Dermis blood vessel endothelial cell (primary cell): ENCODE measurements around the gene SH3TC1. TPM values are rescaled to one million over a fixed set of nuclear protein-coding genes. Genes with fewer than 3 reads are reported as not detected.

Source experiments
- DNase-seq: peaks from one replicate; pipeline ENCODE4 v3.0.0; 2010
- total RNA-seq: library from RNA; depleted of rRNA; stranded (reverse); fragments of >200 nt; gene quantifications from 2 replicates; pipeline ENCODE4 v1.2.3, GENCODE V29; 2014

Gene SH3TC1
- 148 and 217 TPM in 2 replicates for total RNA-seq

DNA sequence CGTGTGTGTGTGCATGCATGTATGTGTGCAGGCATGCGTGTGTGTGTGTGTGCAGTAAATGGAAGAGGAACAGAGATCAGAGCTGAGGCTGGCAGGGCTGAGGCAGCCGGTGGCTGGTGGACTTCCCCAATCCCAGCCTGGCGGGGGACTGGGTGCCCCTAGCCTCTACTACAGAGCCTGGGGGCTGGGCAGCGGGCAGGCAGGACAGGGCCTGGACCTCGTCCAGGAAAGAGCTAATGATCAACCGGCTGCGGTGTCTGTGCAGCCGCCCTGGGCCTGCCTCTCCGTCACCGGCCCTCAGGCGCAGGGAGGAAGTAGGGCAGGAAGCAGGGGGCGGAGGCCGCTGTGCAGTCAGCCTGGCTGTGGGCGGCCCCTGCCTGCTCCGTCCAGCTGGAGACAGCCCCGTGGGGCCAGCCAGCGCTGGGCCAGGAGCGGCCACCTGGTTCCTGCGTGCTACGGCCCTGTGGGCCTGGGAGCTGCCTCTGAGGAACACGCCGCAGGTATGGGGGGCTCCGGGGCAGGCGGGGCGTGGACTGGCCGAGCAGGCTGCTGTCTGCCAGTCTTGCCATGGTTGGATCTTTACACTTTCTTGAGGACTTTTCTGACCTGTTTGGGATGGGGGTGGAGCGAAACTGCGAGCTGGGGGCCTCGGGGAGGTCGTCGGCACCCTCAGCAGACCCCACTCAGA is at the start of gene SH3TC1:
TSS of gene SH3TC1 (plus strand) at position 385 of the 688 bp plus-strand sequence. CDS start 5,905 bp downstream, outside the sequence.
- peak; percentile 97 for DNase-seq

DNA sequence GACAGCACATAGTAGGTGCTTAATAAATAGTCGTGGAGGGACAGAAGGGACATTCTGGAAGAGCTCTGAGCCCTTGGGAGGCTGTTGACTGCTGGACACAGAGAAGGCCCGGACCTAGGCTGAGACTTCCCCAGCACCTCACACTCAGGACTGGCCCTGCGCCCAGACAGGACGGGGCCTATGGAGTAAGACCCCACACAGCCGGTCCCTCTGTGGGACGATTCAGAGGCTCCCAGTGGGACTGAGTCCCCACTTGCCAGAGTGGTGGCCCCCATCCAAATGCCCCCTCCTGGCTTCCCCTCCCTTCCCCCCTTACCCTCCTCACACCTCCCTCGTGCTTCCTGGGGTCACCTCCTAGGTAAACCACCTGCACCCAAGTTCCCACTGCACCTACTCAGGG is 49.4 kb upstream of the SH3TC1 start:
- DNase-seq = no peak

DNA sequence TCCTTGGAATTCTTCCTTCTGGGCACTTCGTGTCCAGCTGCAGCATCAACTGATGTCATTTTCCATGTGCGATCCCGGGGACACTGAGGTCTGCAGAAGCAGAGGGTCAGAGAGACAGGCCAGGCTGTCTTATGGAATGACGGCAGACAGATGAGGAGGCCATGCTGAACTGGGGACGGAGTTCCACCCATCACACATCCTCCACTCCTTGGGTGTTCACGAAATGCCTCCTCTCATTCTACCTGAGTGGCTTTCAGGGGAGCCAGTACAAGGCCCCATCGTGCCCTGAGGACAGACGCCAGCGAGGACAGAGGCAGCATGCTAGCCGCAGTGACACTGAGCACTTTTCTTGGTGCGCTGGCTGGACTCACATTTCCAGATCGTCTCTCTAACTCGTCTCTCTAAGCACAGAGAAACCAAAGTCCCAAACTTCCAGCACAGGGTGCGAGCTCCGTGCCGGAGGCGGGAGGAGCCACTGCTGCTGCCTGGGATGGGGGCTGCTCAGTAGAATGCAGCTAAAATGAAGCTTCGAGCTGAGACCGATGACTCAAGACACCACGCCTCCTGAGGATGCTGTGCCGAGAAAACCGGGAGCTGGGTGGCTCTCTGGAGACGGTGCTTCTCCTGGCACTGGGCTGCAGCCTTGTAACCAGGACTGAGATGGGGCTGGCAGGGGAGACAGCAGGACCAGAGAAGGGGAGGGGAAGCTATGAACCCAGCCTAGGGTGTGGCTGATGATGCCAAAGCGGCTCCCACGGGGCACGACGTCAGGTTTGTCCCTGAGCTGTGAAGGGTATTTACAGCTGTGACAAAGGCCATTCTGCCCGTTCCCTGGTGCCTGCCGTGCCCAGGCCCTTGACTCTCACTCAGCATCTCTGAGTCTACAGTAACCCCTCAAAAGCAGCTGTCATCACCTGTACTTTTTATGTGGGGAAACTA is 48.7 kb upstream of the SH3TC1 start:
- DNase-seq = no peak

DNA sequence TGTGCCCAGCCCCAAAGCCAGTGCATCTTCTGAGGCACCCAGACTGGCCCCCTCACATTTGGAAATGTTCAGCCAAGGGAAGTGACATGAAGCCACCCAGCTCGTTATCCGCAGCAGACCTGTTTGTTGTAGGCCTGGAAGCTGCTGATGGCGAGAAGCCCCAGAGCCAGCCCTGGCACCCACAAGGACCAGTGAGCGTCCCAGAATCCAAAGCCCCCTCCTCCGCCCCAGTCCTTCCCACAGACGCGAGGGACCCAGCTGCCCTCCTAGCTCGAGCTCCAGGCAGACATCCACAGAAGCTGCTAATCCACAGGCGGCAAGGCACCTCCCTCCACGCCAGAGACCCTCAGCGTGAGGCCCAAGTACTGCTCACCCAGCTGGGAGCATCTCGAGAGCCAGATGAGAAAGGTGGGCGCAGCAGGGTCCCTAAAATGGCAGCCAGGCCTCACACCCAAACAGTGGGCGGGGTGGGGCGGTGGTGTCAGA is 47.9 kb upstream of the SH3TC1 start:
- DNase-seq = no peak

DNA sequence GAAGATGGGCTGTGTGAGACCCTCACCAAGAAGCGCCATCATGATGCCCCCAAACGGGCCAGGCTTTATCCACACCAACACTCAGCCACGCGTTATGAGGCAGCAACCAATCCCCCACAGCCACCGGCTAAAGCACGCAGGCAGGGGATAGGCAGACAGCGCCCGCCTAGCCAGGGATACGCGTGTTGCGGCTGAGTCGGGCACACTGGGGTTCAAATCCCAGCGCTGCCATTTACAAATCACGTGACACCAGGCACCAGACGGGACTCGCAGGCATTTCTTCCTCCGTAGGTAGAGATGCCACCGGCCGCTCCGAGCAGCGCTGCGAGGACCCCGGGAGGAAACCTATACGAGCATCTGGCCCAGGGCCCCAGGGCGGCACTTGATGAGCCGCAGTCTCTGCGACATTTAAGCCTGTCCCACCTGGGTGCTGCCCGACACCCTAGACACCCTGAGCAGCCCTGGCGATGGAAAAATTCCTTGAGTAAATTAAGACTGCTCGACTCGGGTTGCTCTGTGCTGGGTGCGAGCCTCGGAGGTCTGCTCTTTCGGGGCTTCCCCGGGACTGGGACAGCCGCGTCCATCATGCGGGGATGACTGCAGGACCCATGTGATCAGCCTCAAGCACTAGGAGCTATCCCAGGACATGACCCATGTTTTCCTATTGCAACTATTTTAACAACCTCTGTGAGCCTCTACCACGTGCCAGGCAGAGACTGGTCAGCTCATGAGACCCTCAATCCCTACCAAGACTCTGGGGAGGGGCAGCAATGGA is 46.8 kb upstream of the SH3TC1 start:
- no peak for DNase-seq

DNA sequence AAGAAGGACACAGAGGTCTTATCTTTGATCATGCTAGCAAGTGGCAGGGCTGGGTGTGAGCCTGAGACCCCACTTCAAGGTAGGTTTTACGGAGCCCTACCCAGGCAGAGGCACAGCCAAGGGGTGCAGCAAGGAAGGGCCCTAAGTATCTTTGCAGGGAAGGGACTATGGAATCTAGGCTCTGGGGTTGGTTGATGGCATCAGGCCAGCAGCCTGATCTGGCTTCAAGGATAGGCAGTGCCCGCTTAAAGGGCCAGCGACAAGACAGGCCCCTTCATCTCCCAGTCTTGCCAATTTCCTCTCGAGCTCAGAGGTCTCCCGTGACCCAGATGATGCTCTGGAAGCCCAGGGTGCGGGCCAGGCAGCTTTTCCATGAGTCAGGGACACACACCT is 46.2 kb upstream of the SH3TC1 start:
- DNase-seq = no peak

DNA sequence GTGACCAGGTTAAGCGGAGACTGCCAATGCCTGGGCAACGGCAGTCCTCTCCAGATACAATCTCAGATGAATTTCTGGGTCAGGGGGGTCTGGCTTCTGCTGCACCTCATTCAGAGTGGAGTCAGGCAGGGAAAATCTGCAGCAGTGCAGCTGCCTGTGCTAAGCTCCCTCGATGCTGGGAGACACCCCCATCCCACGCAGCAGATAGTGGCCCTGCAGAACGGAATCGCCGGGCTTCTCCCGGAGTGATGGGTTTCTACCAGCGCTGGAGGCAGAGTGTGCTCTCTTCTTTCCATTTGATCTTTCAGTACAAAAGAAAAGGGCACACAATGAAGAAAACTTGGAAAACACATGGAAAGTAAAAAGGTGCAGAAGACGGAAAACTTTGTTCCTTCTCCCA is 45.6 kb upstream of the SH3TC1 start:
- DNase-seq = no peak

DNA sequence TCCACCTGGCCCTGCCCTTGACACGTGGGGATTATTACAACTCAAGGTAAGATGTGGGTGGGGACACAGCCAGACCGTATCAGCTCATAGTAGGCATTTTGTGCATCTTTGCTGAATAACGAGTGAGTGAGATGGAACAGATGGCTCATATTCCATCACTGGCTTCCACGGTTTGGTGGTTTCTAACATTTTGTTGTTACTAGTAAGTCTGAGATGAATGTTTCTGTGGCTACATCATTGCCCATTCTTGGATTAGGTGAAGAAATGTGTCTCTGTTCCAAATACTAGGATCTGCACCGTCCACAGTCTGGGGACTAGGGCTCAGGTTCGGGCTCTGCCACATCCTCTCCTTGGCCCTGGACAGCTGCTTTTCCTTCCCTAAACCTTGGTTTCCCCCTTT is 44.0 kb upstream of the SH3TC1 start:
- no peak for DNase-seq

DNA sequence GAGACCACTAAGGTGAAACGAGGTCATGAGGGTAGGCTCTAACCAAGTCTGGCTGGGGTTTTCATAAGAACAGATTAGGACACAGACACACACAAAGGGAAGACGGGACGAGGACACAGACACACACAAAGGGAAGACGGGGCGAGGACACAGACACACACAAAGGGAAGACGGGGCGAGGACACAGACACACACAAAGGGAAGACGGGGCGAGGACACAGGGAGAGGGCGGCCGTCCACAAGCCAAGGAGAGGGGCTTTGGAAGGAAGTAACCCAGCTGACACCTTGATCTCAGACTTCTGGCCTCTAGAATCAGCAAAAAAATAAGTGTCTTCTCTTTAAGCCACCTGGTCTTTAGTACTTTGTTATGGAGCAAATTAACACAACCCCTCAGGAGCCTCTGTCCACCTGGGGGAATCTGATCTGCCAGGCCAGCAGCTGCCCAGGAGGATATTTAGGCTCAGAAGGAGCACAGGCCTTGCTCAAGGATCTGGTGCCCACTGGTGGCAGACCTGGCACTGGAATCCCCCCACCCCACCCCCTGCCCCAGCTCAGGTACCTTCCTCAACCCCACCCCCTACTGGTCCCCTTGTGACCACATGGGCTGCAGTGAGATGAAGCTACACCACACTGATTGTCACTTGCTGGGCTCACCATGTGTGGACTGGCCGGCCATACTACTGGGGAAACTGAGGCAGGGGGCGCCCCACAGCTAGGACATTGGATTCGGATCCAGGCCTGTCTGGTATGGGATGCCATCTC is 43.2 kb upstream of the SH3TC1 start:
- no peak for DNase-seq

DNA sequence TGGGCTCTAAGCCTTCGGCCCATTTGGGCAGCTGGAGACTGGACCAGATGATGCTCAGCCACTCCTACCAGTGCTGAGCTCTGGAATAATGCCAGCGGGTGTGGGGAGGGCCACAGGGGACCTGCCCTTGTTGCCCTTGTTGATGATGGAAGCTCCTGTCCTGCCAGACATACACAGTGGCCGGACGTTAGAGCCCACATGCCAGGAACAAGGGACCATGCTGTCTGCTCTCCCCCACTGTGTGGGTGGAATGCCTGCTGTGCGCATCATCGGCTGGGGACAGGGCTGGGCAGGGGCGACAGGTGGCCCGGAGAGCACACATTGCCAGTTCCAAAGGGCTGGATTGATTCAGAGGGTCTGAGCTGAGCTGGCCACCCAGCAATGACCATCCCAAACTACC is 42.5 kb upstream of the SH3TC1 start:
- DNase-seq = no peak

DNA sequence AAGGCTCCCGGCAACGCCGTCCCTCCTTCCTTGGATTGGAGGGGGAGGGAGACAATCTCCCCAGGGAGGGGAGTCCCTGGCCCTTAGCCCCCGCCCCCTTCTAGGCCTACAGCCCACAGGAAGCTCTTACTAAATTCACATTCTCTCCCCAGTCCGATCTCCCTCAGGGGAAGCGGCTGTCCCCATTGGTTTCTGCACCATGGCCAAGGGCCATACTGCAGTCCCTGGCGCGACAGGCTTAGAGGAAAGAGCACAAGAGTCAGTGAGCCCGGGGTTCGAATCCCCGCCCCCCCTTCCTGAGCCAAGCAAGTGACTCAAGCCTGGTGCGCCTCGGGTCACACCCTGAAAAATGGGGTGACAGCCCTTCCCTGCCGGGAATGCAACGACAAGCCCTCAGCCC is 41.6 kb upstream of the SH3TC1 start:
- no peak for DNase-seq

DNA sequence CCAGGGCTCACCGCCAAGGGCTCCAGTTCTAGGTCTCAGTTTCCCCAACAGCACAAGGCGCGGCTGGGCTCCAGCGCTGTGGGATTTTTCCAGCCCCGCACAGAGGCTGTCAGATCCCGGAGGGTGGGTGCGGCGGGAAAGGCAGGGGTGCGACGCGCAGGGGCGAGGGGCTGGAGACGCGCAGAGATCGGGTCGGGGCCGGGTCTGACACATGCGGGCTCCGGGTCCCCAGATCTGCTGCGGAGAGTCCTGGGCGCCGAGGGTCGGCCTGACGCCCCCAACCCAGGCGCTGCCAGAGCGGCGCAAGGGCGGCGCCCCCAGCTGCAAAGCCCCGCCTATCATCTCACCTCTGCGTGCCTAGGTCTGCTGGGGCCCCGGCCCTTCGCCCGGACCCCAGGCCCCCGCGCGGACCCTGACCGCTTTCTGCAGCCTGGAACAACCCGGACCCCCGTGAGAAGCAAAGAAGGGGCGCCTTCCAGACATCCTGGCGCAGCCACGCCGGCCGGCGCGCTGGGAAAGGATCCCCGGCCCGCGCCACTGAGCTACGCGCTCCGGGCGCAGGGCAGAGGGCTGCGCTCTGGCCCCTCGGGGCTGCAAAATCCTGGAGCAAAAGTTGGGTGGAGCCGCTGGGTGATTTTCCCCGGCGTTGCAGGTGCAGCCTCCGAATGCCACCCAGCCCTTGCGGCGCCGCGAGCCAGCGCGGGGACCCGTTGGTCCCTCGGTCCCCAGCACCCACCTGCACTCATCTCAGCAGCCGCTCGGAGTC is 41.0 kb upstream of the SH3TC1 start:
- peak; percentile 19 for DNase-seq

DNA sequence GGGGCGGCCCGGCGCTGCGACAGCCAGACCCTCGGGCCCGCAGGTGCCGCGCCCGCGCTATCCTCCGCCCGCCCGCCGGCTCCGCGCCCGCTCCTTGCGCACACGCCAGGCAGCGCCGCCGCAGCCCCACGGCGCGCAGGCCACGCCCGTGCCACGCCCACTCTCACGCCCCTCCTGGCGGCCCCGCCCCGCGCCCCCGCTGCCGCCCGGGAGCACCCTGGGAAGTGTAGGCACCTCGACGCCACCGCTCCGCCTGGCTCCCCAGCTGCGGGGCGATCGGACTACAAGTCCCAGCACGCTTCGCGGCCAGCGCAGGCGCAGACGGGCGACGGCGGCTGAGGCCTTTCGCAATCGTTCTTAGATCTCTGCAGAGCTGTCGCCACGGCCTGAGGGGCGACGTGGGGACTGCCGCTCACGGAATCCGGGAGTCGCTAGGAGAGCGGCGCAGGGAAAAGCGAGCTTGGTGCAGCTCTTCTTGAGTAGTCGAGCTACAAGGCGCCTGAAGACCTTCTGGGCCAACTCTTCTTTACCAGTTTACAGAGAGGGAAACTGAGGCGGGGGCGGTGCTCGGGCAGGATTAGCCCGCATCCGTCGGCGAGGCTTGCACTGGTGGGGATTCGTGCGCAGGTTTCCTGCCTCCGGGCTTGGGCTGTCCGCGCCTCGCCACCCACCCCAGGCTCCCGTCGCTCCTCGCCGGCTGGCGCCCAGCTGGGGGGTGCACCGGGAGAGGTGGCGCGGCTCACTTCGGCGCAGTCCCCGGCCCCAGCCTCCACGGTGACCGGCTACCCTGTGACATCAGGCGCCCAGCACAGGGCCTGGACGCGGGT is 40.2 kb upstream of the SH3TC1 start, which contains the start of gene ABLIM2:
TSS of gene ABLIM2 (minus strand) at position 104 of the 827 bp plus-strand sequence. CDS start 124 bp downstream, outside the sequence.
- peak; percentile 99 for DNase-seq

DNA sequence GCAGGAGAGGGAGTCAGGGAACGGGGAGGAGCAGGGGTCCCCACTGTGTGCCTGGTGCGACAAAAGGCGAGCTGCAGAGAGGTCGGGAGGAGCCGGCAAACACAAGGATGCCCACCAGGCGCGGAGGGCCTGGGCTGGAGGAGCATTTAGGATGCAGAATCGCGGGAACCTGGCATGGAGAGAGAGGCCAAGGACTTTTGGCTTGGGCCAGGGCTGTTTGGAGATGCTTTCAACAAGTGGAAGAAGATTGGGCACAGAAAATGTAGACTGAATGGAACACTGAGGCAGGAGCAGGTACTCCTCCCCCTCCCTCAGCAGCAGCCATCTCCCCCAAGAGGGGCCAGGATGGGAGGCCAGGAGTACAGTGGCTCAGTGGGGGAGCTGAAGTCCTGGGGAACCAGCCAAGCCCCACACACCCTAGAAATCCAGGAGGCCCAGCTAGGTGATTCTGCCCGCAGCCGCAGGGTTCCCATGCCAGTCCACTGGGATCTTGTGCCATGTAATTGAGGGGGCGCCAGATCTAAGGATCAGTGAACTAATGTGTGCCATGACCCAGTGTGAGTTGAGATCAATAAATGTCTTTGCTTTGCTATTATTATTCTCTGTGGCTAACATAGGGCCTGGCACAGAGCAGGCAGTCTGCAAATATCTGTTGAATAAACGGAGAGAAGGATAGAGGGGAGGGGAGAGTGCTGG is 39.4 kb upstream of the SH3TC1 start:
- DNase-seq = no peak

DNA sequence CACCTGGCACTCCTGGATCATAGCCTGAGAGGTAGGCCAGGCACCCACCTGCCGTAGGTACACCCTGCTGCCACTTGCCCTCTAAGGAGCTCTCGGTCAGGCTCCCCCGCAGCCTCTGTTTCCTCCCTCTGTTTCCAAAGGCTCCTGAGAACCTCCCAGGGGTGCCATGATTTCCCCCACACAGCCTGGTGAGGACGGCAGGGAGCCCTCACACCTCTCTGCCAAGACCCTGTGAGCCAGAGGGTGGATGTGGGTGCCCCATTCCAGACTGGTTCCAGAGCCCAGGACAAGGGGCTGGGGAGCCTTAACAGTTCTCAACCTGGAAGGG is 38.9 kb upstream of the SH3TC1 start:
- no peak for DNase-seq

DNA sequence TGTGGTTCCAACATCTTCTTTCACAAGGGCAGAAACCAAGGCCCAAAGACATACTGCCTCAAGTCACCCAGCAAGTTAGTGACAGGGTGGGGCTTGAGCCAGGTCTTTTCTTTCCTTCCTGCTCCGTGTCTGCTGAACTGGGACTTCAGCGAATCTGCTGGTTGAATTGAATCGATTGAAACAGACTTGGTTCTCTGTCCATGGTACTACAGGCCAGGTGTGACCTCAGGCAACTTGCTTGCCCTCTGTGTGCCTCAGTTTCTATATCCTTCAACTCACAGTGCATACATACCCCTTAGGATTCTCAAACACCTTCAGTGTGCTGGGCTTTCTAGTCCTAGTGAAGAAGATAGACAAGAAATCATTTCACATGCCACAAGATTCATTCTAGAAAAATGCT is 38.5 kb upstream of the SH3TC1 start:
- DNase-seq = no peak

DNA sequence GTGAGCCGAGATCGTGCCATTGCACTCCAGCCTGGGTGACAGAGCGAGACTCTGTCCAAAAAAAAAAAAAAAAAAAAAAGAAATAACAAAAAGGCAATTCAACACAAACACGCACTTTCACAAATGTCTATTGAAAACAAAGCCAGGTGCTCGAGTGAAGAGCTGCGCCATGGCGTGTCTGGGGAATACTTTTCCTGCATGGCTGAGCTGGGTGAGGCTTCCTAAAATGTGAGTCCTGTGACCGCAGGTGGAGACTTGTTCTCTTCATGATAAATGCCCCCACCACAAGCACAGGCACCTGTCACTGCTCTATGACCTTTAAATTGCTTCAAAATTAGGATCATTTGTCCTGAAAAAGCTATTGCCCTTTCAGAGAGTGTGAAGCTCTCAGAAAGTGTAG is 36.5 kb upstream of the SH3TC1 start:
- DNase-seq = no peak

DNA sequence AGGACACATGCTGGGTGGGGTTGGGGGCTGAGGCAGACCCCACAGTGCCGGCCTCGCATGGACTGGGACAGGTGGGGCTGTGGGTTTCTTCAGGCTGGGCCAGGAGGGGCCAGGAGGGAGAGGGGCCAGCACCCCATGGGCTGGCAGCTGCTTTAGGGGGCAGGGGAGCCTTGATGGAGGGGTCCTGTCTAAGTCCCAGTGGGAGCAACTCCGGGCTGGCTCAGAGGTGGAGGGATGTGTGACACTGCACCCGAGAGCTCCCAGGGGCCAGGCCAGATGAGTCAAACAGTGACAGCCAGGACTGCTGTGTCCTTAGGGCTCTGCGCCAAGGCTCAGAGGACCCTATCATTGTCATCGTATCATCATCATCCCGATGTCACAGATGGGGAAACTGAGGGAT is 36.1 kb upstream of the SH3TC1 start:
- no peak for DNase-seq

DNA sequence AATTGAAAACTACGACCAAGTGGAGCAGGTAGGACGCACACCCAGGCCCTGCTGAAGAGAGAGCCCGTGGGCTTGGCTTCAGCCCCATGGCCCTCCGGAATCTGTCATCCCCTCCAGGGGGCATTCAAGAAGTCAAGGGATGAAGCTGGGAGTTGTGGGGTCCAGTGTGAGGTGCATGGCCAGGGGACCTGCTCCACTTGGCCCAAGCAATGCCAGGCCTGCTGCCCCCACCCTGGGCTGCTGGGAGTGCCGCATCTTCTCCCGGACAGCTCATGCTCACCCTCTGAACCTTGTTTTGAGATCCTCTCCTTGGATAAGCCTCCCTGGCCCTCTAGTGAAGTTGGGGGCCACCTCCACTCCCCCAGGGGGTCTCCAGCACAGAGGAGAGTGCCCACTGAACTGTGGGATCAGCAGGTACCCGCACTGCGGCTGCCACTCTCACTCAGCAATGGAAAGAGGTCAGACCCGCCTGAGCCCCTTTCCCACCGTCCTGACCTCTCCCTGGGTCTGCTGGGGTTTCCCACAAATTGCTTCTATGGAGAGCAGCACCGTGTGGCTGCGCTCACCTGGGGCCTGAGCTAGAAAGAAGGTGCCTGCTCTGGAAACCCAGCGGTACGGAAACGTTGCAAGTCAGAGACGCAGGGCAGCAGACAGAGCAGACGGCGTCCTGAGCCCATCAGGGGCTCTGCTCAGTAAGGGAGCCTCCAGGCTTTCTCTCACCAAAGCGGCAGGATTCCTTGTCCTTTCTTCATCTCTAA is 35.5 kb upstream of the SH3TC1 start:
- no peak for DNase-seq
